Testis (tissue), 3 donors: Measurements from ENCODE around the gene ARHGAP32. TPM values are rescaled to one million over a fixed set of nuclear protein-coding genes. Genes with fewer than 3 reads are reported as not detected.

ENCODE experiments used
- DNase-seq: peaks from one replicate; pipeline ENCODE4 v3.0.0-alpha.2; 2019
- H3K27ac ChIP-seq, 2 donors: fragments of 200-600 bp; sonication (generic); one replicate each; pipeline ENCODE4 v1.5.1; 2019
- H3K27me3 ChIP-seq: fragments of 200-600 bp; sonication (generic); one replicate; pipeline ENCODE4 v1.5.1; 2019
- H3K36me3 ChIP-seq: fragments of 200-600 bp; sonication (generic); one replicate; pipeline ENCODE4 v1.5.1; 2017; ENCODE audit warnings: low read depth; ENCODE audit errors: missing control alignments
- H3K4me1 ChIP-seq: fragments of 200-600 bp; sonication (generic); one replicate; pipeline ENCODE4 v1.5.1; 2019
- H3K4me3 ChIP-seq, 2 donors: fragments of 200-600 bp; sonication (generic); one replicate each; pipeline ENCODE4 v1.5.1; 2017 to 2019
- H3K9me3 ChIP-seq: fragments of 200-600 bp; sonication (generic); one replicate; pipeline ENCODE4 v1.5.1; 2017
- CTCF ChIP-seq, 3 experiments: fragments of 450-650 bp in 2 of 3; fragments of 200-600 bp in 1 of 3; sonication (generic) in 1 of 3; IDR thresholded peaks; one replicate each; pipeline ENCODE4 v1.5.1; 2016 to 2019; ENCODE audit warnings: antibody characterized with exemption in 3 of 3, mild to moderate bottlenecking in 2 of 3, moderate library complexity in 1 of 3
- POLR2A ChIP-seq: fragments of 450-650 bp; IDR thresholded peaks from one replicate; pipeline ENCODE4 v1.6.1; 2017; ENCODE audit warnings: antibody characterized with exemption, mild to moderate bottlenecking, moderate library complexity
- WGBS, 2 donors: methylation state at CpG; one replicate each; pipeline ENCODE4 v1.1.5; 2018; 5-methylcytosine and 5-hydroxymethylcytosine counted together
- intact Hi-C: fragments of 100-400 bp; cut with DNase I; formaldehyde crosslinking; loops from one replicate; pipeline ENCODE4 v1.15.1; 2023; ENCODE audit warnings: low total_unique reads
- polyA plus RNA-seq: library from polyadenylated mRNA; stranded (reverse); fragments of 350-450 nt; fragmentation: Illumina TruSeq; extraction: RNeasy Lipid Tissue Mini Kit (QIAGEN cat#74804); gene quantifications from one replicate; pipeline ENCODE4 v1.2.3, GENCODE V29; 2014; ENCODE audit warnings: low read depth, low replicate concordance; ENCODE audit not compliant: insufficient read depth
- total RNA-seq, 2 donors: library from RNA; depleted of rRNA; stranded (reverse); fragments of >200 nt; gene quantifications; one replicate each; pipeline ENCODE4 v1.2.3, GENCODE V29; 2016

The ARHGAP32 gene
- total and polyA plus RNA-seq, 3 donors from 2014 or later = 33.0 to 58.1 (median 53.8) TPM

GRCh38 chr11:129045150-129045549, 147.0 kb downstream of the ARHGAP32 start:
- Histone ChIP-seq H3K4me1 (no peaks in the 10 kb centered on the region), H3K4me3 (no peak overlapping the region), H3K27ac (no peak overlapping the region), H3K27me3 (no peaks in the 10 kb centered on the region), H3K9me3 (no peaks in the 10 kb centered on the region), H3K36me3 (no peaks in the 10 kb centered on the region)
- 90 to 93% methylated on average over 5 of the region's 5 CpGs for WGBS, 2 donors
- DNase-seq = no peak
- intact Hi-C loops = no loop called here
- TF ChIP-seq CTCF (IDR thresholded peaks at IDR 0.05) = no peak
- TF ChIP-seq POLR2A = no peak

- 94% methylated on average over 4 of the region's 4 CpGs for WGBS, 2 donors
- Histone ChIP-seq H3K27ac (no peak overlapping the region), H3K9me3 (no peaks in the 10 kb centered on the region), H3K4me1 (no peaks in the 10 kb centered on the region), H3K36me3 (no peaks in the 10 kb centered on the region), H3K4me3 (no peak overlapping the region), H3K27me3 (no peaks in the 10 kb centered on the region)
- TF ChIP-seq POLR2A (no peak), CTCF (IDR thresholded peaks at IDR 0.05) (no peak)
- intact Hi-C loops = no loop called here
- no peak for DNase-seq
Measured at GRCh38 chr11:129042503-129042902, 149.6 kb downstream of the ARHGAP32 start.

GRCh38 chr11:129041611-129042018, 150.5 kb downstream of the ARHGAP32 start:
- no peak overlapping the region for H3K4me3 ChIP-seq
- no peaks in the 10 kb centered on the region for H3K9me3 ChIP-seq
- no peaks in the 10 kb centered on the region for H3K27me3 ChIP-seq
- H3K27ac ChIP-seq = no peak overlapping the region
- no peak for DNase-seq
- intact Hi-C loops = no loop called here
- no peaks in the 10 kb centered on the region for H3K4me1 ChIP-seq
- WGBS, 2 donors = 81 to 87% methylated on average over 3 of the region's 3 CpGs
- TF ChIP-seq CTCF (IDR thresholded peaks at IDR 0.05) (no peak), POLR2A (no peak)
- H3K36me3 ChIP-seq = no peaks in the 10 kb centered on the region

GRCh38 chr11:129040934-129041333, 151.2 kb downstream of the ARHGAP32 start:
- H3K4me3 ChIP-seq = no peak overlapping the region
- intact Hi-C loops = no loop called here
- no peak for DNase-seq
- H3K27me3 ChIP-seq = no peaks in the 10 kb centered on the region
- H3K27ac ChIP-seq = no peak overlapping the region
- TF ChIP-seq CTCF (IDR thresholded peaks at IDR 0.05) (no peak), POLR2A (no peak)
- no peaks in the 10 kb centered on the region for H3K4me1 ChIP-seq
- H3K9me3 ChIP-seq = no peaks in the 10 kb centered on the region
- no peaks in the 10 kb centered on the region for H3K36me3 ChIP-seq

GRCh38 chr11:129035244-129035643, 156.9 kb downstream of the ARHGAP32 start:
- TF ChIP-seq POLR2A (no peak), CTCF (IDR thresholded peaks at IDR 0.05) (no peak)
- intact Hi-C loops = no loop called here
- DNase-seq = no peak
- Histone ChIP-seq H3K27ac (no peak overlapping the region), H3K4me3 (no peak overlapping the region), H3K9me3 (no peaks in the 10 kb centered on the region), H3K4me1 (no peaks in the 10 kb centered on the region), H3K27me3 (no peaks in the 10 kb centered on the region), H3K36me3 (no peaks in the 10 kb centered on the region)
- 93 to 100% methylated on average over 2 of the region's 2 CpGs for WGBS, 2 donors
